ENCODE measurements around the gene OTOA.
A peak's percentile ranks its signal among the peaks of the same experiment; 100 is the strongest.
"Not testable (repeated sequence)": the region's sequence is repeated elsewhere in the genome, so short reads cannot be mapped to it uniquely, and the experiment has no call there.

The OTOA gene

GRCh38 chr16:21780525-21780924 is 116.8 kb downstream of the OTOA start:
- DNase-seq (ENCODE audit: low read depth); H3K4me3 ChIP-seq (ENCODE audit: low read length): not testable (repeated sequence)

DNA sequence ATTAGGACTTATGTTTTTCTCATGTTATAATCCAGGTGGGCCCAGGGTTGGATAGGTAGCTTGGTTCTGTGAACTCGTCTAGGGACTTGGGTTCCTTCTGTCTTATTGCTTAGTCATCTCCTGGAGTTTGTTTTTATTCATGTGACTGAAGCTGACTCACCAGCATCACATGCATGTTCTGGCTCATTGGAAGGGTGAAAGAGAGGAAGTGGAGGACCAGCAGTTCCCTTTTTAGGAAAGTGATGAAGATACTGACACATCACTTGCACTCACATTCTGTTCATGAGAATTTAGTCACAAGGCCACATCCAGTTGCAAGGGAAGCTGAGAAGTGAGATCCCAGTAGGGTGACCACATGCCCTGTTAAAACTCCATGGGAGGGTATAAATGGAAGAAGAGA is 126.7 kb downstream of the OTOA start:
- H3K4me3 ChIP-seq (ENCODE audit: low read length); DNase-seq (ENCODE audit: low read depth): not testable (repeated sequence)

DNA sequence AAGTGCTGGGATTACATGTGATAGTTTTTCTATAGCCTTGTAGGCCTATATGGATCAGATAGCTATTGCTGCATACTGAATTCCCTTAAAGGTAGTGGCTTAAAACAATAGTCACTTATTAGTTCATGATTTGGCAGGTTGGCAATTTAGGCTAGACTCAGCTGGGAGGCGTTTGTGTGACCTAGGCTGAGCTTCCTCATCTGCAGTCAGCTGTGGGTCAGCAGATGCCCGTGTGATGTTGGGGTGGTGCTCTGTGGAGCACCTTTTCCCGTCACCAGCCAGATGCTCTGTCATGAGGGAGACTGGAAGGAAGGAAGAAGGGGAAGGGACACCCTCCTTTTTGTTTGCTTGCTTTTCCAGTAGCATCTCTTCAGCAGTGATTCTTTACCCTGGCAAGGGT is 129.5 kb downstream of the OTOA start:
- not testable (repeated sequence) for DNase-seq (ENCODE audit: low read depth); H3K4me3 ChIP-seq (ENCODE audit: low read length)

DNA sequence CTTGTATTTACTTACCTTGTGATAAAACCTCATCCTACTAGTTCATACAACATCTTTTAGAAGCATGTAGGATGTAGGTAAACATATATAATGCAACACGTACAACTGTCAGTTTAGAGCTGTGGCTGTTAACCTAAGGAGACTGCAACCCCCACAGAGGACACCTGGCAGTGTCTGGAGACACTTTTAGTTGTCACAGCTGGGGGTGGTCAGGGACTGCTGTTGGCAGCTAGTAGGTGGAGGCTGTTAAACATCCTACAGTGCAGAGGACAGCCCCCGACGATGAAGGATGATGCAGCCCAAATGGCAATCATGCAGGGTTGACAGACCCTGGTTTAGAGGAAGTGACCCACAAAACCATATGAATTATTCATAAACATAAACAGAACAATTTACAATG is 134.8 kb downstream of the OTOA start:
- H3K4me3 ChIP-seq (ENCODE audit: low read length); DNase-seq (ENCODE audit: low read depth): not testable (repeated sequence)

- H3K4me3 ChIP-seq (ENCODE audit: low read length), result not testable (repeated sequence)
- TF ChIP-seq, protein P1, sequence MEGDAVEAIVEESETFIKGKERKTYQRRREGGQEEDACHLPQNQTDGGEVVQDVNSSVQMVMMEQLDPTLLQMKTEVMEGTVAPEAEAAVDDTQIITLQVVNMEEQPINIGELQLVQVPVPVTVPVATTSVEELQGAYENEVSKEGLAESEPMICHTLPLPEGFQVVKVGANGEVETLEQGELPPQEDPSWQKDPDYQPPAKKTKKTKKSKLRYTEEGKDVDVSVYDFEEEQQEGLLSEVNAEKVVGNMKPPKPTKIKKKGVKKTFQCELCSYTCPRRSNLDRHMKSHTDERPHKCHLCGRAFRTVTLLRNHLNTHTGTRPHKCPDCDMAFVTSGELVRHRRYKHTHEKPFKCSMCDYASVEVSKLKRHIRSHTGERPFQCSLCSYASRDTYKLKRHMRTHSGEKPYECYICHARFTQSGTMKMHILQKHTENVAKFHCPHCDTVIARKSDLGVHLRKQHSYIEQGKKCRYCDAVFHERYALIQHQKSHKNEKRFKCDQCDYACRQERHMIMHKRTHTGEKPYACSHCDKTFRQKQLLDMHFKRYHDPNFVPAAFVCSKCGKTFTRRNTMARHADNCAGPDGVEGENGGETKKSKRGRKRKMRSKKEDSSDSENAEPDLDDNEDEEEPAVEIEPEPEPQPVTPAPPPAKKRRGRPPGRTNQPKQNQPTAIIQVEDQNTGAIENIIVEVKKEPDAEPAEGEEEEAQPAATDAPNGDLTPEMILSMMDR (IDR thresholded peaks at IDR 0.05; ENCODE audit: insufficient read depth, low read depth, low read length, missing control alignments), result peak; percentile 54
- peak; percentile 63 for DNase-seq (ENCODE audit: low read depth)
Measured at GRCh38 chr16:21801538-21802374, 138.0 kb downstream of the OTOA start.

DNA sequence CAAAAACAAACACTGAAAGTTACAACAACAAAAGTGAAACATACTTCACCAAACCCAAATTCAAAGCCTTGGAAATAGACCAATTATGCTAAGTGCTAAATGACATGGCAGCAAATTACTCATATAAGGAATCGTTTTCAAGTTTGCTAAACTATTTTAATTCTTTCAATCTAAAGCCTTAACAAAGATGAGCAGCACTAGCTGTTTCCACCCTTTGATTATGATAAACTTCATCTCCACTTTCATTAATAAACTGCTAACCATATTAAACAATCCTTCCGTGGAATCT is 138.6 kb downstream of the OTOA start:
- DNase-seq (ENCODE audit: low read depth); H3K4me3 ChIP-seq (ENCODE audit: low read length): not testable (repeated sequence)

Measured in epithelial cell of esophagus (primary cell).